ENCODE data around the gene TMX4.

The TMX4 gene

GRCh38 chr20:7977709-7978108 is 41.9 kb downstream of the TMX4 start:
- no peak for TF ChIP-seq ZEB2 (tag by site-specific recombination; IDR thresholded peaks at IDR 0.05)
- no peak for TF ChIP-seq SCRT1 (tag by site-specific recombination; IDR thresholded peaks at IDR 0.05; ENCODE audit: borderline replicate concordance)
- TF ChIP-seq ZNF133 (tag by site-specific recombination; IDR thresholded peaks at IDR 0.05): no peak
- TF ChIP-seq ZNF488 (tag by site-specific recombination; IDR thresholded peaks at IDR 0.05): no peak
- TF ChIP-seq PRDM4 (tag by site-specific recombination; IDR thresholded peaks at IDR 0.05): no peak
- no peak for TF ChIP-seq ZBTB7A (tag by site-specific recombination; IDR thresholded peaks at IDR 0.05; ENCODE audit: low read depth)
- TF ChIP-seq PRDM2 (tag by site-specific recombination; IDR thresholded peaks at IDR 0.05; ENCODE audit: borderline replicate concordance): no peak
- TF ChIP-seq ZNF169 (tag by site-specific recombination; IDR thresholded peaks at IDR 0.05): no peak
- no peak for TF ChIP-seq ZNF558 (tag by site-specific recombination; IDR thresholded peaks at IDR 0.05)
- no peak for TF ChIP-seq ZNF112 (tag by site-specific recombination; IDR thresholded peaks at IDR 0.05)
- Histone ChIP-seq H3K27ac (ENCODE audit: extremely low read depth, low read depth, low read length) (no peak overlapping the region), H3K36me3 (ENCODE audit: control insufficient read depth in 2 of 2, insufficient read depth in 1 of 2, low read length in 2 of 2) (peaks cover 0 to 20% of the 10 kb centered on the region in 2 experiments; a peak in 2 of 3 replicates), H3K4me3 (ENCODE audit: low read depth, low read length) (no peak overlapping the region), H3K4me1 (ENCODE audit: control insufficient read depth, insufficient read depth, low read length) (no peaks in the 10 kb centered on the region), H3K9me3 (ENCODE audit: control insufficient read depth, insufficient read depth, low read depth, low read length) (no peaks in the 10 kb centered on the region)
- ChIA-PET CTCF (no interaction called here), POLR2A (no interaction called here)

GRCh38 chr20:7975851-7976414 is 43.6 kb downstream of the TMX4 start:
- no peaks in the 10 kb centered on the region for H3K4me1 ChIP-seq (ENCODE audit: control insufficient read depth, insufficient read depth, low read length)
- peaks cover 0 to 6% of the 10 kb centered on the region in 2 experiments; a peak in 2 of 3 replicates for H3K36me3 ChIP-seq (ENCODE audit: control insufficient read depth in 2 of 2, insufficient read depth in 1 of 2, low read length in 2 of 2)
- no peak overlapping the region for H3K4me3 ChIP-seq (ENCODE audit: low read depth, low read length)
- ChIA-PET CTCF (interaction anchor here (2.1 kb wide), 1 partner anchor 745 kb away, joined by 6 read pairs; no protein-coding TSS in a partner anchor), POLR2A (interaction anchor here (0.6 kb wide), 1 partner anchor 73 kb away, joined by 3 read pairs; no protein-coding TSS in a partner anchor)
- no peaks in the 10 kb centered on the region for H3K9me3 ChIP-seq (ENCODE audit: control insufficient read depth, insufficient read depth, low read depth, low read length)
- no peak overlapping the region for H3K27ac ChIP-seq (ENCODE audit: extremely low read depth, low read depth, low read length)
- TF ChIP-seq ZNF670 (tag by site-specific recombination; IDR thresholded peaks at IDR 0.05; ENCODE audit: low read depth) (no peak), ZNF513 (tag by site-specific recombination; IDR thresholded peaks at IDR 0.05) (no peak), ZXDB (tag by site-specific recombination; IDR thresholded peaks at IDR 0.05) (no peak), ZNF280C (tag by site-specific recombination; IDR thresholded peaks at IDR 0.05) (no peak), ZBTB11 (tag by site-specific recombination; conservative IDR thresholded peaks at IDR 0.05; ENCODE audit: low read depth) (no peak)

All from HEK293 (cell line).